ENCODE results near the gene COX11. TPM values are rescaled to one million over a fixed set of nuclear protein-coding genes. Genes with fewer than 3 reads are reported as not detected.

The COX11 gene
- total RNA-seq, 1 experiment from 2014 or later, result 65.0 TPM

DNA sequence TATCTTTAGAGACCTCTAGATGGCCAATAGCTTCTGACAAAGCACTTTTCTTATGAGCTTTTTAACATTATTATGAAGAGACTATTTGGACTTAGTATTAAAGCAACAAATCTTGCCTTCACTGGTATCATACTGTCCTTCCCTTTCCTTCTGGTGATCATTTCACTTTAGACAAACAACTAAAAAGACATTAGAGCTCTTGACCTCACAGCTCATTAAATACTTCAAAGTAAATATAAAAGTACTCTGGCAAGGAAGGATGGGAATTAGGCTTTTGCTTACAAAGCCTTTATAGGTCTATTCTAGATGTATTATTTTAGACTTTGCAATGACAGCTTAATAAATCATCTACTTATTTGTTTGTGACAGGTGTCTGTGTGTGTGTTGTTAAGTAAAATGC is 11.2 kb upstream of the COX11 start:
- Mint-ChIP-seq H3K27ac (no peak overlapping the region), H3K4me1 (no peaks in the 10 kb centered on the region), H3K9me3 (peaks cover 32% of the 10 kb centered on the region), H3K4me3 (no peak overlapping the region), H3K36me3 (peaks cover 26% of the 10 kb centered on the region), H3K27me3 (ENCODE audit: low read depth) (no peaks in the 10 kb centered on the region)
- POLR2A ChIA-PET, result no interaction called here
- no peak for TF ChIP-seq ZNF512 (CRISPR knock-in tag; IDR thresholded peaks at IDR 0.05; ENCODE audit: borderline replicate concordance)
- TF ChIP-seq, protein P1, sequence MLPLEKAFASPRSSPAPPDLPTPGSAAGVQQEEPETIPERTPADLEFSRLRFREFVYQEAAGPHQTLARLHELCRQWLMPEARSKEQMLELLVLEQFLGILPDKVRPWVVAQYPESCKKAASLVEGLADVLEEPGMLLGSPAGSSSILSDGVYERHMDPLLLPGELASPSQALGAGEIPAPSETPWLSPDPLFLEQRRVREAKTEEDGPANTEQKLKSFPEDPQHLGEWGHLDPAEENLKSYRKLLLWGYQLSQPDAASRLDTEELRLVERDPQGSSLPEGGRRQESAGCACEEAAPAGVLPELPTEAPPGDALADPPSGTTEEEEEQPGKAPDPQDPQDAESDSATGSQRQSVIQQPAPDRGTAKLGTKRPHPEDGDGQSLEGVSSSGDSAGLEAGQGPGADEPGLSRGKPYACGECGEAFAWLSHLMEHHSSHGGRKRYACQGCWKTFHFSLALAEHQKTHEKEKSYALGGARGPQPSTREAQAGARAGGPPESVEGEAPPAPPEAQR (CRISPR knock-in tag; IDR thresholded peaks at IDR 0.05), result no peak
- TF ChIP-seq, protein P2, sequence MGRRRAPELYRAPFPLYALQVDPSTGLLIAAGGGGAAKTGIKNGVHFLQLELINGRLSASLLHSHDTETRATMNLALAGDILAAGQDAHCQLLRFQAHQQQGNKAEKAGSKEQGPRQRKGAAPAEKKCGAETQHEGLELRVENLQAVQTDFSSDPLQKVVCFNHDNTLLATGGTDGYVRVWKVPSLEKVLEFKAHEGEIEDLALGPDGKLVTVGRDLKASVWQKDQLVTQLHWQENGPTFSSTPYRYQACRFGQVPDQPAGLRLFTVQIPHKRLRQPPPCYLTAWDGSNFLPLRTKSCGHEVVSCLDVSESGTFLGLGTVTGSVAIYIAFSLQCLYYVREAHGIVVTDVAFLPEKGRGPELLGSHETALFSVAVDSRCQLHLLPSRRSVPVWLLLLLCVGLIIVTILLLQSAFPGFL (CRISPR knock-in tag; IDR thresholded peaks at IDR 0.05; ENCODE audit: borderline replicate concordance), result no peak
- no peak for TF ChIP-seq KAT7 (CRISPR knock-in tag; IDR thresholded peaks at IDR 0.05; ENCODE audit: borderline replicate concordance)
- TF ChIP-seq FOXJ3 (CRISPR knock-in tag; IDR thresholded peaks at IDR 0.05; ENCODE audit: borderline replicate concordance), result no peak
- TF ChIP-seq, protein P3, sequence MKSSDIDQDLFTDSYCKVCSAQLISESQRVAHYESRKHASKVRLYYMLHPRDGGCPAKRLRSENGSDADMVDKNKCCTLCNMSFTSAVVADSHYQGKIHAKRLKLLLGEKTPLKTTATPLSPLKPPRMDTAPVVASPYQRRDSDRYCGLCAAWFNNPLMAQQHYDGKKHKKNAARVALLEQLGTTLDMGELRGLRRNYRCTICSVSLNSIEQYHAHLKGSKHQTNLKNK (CRISPR knock-in tag; IDR thresholded peaks at IDR 0.05), result no peak
- no peak for TF ChIP-seq ZBTB21 (CRISPR knock-in tag; IDR thresholded peaks at IDR 0.05; ENCODE audit: borderline replicate concordance)
- TF ChIP-seq IRF2 (CRISPR knock-in tag; IDR thresholded peaks at IDR 0.05; ENCODE audit: borderline replicate concordance, low read depth), result no peak
- TF ChIP-seq, protein P4, sequence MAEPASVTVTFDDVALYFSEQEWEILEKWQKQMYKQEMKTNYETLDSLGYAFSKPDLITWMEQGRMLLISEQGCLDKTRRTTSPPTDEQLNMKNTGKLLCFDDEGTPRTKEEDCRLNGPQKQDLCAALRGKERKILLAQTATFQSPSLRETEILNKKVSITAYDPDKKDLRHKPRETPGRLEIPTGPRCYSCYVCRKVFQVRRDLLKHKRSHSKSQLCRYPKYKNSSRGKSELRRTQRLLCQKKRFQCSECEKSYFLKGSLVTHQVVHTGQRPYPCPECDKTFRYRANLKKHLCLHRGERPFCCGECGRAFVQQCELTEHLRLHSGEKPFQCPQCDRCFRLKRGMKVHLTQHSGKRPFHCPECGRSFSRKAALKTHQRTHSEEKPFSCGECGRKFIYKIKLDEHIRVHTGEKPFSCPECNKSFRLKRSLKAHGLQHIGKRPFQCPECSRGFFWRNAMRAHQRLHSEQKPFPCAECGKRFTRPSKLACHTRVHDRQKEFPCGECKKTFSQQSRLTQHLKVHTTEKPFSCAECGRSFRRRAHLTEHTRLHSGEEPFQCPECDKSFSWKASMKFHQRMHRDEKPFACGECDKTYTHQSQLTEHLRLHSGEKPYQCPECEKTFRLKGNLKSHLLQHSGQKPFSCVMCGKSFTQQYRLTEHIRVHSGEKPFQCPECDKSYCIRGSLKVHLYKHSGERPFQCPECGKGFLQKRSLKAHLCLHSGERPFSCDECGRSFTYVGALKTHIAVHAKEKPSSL (CRISPR knock-in tag; conservative IDR thresholded peaks at IDR 0.05), result no peak
- no peak for TF ChIP-seq GTF2I (CRISPR knock-in tag; conservative IDR thresholded peaks at IDR 0.05)
- TF ChIP-seq, protein P5, sequence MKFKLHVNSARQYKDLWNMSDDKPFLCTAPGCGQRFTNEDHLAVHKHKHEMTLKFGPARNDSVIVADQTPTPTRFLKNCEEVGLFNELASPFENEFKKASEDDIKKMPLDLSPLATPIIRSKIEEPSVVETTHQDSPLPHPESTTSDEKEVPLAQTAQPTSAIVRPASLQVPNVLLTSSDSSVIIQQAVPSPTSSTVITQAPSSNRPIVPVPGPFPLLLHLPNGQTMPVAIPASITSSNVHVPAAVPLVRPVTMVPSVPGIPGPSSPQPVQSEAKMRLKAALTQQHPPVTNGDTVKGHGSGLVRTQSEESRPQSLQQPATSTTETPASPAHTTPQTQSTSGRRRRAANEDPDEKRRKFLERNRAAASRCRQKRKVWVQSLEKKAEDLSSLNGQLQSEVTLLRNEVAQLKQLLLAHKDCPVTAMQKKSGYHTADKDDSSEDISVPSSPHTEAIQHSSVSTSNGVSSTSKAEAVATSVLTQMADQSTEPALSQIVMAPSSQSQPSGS (CRISPR knock-in tag; IDR thresholded peaks at IDR 0.05; ENCODE audit: borderline replicate concordance, low read depth), result no peak
- TF ChIP-seq NR2C2 (CRISPR knock-in tag; IDR thresholded peaks at IDR 0.05), result no peak
- TF ChIP-seq NR1H2 (CRISPR knock-in tag; IDR thresholded peaks at IDR 0.05), result no peak
- DNase-seq (ENCODE audit: low spot score) (no peak), ATAC-seq (no peak)
- CTCF ChIA-PET, result interaction anchor here (1.2 kb wide), 1 partner anchor 14 kb away, joined by 4 read pairs; no protein-coding TSS in a partner anchor

DNA sequence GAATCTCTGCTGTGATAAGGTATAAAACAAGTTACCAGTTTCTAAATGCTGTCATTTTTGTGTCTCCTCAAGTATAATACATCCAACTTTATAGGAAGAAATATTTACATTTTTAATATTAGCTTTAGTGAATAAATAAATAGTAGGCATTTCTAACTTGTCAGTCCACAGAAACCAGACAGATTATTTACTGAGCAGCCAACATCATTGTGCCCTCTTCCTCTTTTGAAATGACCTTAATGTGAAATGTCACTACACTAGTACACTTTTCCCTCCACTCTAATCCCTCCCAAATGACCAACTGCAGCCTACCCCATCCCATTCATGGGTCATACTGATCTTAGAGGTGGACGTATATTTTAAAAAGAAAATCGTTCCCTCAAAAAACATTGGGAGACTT is 9.3 kb upstream of the COX11 start:
- H3K4me1 Mint-ChIP-seq, result no peaks in the 10 kb centered on the region
- peaks cover 26% of the 10 kb centered on the region for H3K36me3 Mint-ChIP-seq
- peaks cover 32% of the 10 kb centered on the region for H3K9me3 Mint-ChIP-seq
- no peak overlapping the region for H3K27ac Mint-ChIP-seq
- ChIA-PET CTCF (no interaction called here), POLR2A (no interaction called here)
- H3K4me3 Mint-ChIP-seq, result no peak overlapping the region
- no peaks in the 10 kb centered on the region for H3K27me3 Mint-ChIP-seq (ENCODE audit: low read depth)
- ATAC-seq (no peak), DNase-seq (ENCODE audit: low spot score) (no peak)
- TF ChIP-seq, protein P6, sequence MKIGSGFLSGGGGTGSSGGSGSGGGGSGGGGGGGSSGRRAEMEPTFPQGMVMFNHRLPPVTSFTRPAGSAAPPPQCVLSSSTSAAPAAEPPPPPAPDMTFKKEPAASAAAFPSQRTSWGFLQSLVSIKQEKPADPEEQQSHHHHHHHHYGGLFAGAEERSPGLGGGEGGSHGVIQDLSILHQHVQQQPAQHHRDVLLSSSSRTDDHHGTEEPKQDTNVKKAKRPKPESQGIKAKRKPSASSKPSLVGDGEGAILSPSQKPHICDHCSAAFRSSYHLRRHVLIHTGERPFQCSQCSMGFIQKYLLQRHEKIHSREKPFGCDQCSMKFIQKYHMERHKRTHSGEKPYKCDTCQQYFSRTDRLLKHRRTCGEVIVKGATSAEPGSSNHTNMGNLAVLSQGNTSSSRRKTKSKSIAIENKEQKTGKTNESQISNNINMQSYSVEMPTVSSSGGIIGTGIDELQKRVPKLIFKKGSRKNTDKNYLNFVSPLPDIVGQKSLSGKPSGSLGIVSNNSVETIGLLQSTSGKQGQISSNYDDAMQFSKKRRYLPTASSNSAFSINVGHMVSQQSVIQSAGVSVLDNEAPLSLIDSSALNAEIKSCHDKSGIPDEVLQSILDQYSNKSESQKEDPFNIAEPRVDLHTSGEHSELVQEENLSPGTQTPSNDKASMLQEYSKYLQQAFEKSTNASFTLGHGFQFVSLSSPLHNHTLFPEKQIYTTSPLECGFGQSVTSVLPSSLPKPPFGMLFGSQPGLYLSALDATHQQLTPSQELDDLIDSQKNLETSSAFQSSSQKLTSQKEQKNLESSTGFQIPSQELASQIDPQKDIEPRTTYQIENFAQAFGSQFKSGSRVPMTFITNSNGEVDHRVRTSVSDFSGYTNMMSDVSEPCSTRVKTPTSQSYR (CRISPR knock-in tag; IDR thresholded peaks at IDR 0.05), result no peak
- TF ChIP-seq MXD4 (CRISPR knock-in tag; IDR thresholded peaks at IDR 0.05; ENCODE audit: borderline replicate concordance) (no peak), JAZF1 (CRISPR knock-in tag; IDR thresholded peaks at IDR 0.05) (no peak)
- TF ChIP-seq, protein P7, sequence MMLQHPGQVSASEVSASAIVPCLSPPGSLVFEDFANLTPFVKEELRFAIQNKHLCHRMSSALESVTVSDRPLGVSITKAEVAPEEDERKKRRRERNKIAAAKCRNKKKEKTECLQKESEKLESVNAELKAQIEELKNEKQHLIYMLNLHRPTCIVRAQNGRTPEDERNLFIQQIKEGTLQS (CRISPR knock-in tag; conservative IDR thresholded peaks at IDR 0.05), result no peak
- TF ChIP-seq, protein P8, sequence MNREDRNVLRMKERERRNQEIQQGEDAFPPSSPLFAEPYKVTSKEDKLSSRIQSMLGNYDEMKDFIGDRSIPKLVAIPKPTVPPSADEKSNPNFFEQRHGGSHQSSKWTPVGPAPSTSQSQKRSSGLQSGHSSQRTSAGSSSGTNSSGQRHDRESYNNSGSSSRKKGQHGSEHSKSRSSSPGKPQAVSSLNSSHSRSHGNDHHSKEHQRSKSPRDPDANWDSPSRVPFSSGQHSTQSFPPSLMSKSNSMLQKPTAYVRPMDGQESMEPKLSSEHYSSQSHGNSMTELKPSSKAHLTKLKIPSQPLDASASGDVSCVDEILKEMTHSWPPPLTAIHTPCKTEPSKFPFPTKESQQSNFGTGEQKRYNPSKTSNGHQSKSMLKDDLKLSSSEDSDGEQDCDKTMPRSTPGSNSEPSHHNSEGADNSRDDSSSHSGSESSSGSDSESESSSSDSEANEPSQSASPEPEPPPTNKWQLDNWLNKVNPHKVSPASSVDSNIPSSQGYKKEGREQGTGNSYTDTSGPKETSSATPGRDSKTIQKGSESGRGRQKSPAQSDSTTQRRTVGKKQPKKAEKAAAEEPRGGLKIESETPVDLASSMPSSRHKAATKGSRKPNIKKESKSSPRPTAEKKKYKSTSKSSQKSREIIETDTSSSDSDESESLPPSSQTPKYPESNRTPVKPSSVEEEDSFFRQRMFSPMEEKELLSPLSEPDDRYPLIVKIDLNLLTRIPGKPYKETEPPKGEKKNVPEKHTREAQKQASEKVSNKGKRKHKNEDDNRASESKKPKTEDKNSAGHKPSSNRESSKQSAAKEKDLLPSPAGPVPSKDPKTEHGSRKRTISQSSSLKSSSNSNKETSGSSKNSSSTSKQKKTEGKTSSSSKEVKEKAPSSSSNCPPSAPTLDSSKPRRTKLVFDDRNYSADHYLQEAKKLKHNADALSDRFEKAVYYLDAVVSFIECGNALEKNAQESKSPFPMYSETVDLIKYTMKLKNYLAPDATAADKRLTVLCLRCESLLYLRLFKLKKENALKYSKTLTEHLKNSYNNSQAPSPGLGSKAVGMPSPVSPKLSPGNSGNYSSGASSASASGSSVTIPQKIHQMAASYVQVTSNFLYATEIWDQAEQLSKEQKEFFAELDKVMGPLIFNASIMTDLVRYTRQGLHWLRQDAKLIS (CRISPR knock-in tag; IDR thresholded peaks at IDR 0.05; ENCODE audit: borderline replicate concordance), result no peak
